A549 (cell line): ENCODE measurements around the gene EPB41L1.

ENCODE experiments used
- CHD2 ChIP-seq: fragments of 150-350 bp; IDR thresholded peaks from 2 replicates; pipeline ENCODE4 v1.6.1; 2014; ENCODE audit warnings: low read length; ENCODE audit not compliant: partially characterized antibody
- RFX5 ChIP-seq: fragments of 450-650 bp; IDR thresholded peaks from 2 replicates; pipeline ENCODE4 v1.7.1; 2014; ENCODE audit warnings: antibody characterized with exemption, mild to moderate bottlenecking, moderate library complexity
- SMC3 ChIP-seq: fragments of >200 bp; sonication (Bioruptor Twin); formaldehyde crosslinking; IDR thresholded peaks from 3 replicates; pipeline ENCODE4 v1.6.1; 2018; ENCODE audit warnings: inconsistent platforms
- TF ChIP-seq, protein P1 (sequence below): fragments of >200 bp; sonication (Bioruptor Twin); formaldehyde crosslinking; IDR thresholded peaks from 3 replicates; pipeline ENCODE4 v1.5.1; 2016

DNA sequence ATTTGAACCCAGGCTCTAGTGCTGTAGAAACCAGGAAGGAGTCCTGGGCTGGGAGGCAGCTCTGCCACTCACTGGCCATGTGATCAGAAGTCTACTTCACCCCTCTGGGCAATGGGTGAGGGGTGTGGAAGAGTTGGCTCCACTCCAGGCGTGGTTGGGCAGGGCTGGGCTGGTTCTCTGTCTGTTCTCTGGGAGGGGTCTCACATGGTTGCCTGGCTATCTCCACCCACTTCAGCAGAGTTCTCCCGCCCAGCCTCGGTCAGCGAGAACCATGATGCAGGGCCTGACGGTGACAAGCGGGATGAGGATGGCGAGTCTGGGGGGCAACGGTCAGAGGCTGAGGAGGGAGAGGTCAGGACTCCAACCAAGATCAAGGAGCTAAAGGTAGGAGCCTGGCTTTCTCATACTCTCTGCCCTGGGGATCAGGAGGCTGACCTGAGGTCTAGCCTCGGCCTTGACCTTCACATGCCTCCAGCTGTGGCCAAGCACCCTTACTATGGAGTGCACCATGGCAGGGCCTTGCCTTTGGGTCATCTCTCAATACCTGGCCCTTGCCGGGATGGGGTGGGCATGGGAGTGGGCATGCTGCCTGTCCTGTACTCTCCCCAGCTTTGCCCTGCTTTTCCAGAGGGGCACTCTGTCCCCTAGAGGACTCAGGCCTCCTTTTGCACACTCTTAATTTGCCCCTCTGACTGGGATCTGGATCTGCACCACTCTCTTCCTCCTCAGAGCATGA lies 39.6 kb downstream of the EPB41L1 start:
- no peak for TF ChIP-seq CHD2
- TF ChIP-seq RFX5 = no peak
- TF ChIP-seq, protein P1, sequence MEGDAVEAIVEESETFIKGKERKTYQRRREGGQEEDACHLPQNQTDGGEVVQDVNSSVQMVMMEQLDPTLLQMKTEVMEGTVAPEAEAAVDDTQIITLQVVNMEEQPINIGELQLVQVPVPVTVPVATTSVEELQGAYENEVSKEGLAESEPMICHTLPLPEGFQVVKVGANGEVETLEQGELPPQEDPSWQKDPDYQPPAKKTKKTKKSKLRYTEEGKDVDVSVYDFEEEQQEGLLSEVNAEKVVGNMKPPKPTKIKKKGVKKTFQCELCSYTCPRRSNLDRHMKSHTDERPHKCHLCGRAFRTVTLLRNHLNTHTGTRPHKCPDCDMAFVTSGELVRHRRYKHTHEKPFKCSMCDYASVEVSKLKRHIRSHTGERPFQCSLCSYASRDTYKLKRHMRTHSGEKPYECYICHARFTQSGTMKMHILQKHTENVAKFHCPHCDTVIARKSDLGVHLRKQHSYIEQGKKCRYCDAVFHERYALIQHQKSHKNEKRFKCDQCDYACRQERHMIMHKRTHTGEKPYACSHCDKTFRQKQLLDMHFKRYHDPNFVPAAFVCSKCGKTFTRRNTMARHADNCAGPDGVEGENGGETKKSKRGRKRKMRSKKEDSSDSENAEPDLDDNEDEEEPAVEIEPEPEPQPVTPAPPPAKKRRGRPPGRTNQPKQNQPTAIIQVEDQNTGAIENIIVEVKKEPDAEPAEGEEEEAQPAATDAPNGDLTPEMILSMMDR = no peak
- TF ChIP-seq SMC3 = no peak
